ENCODE results near the gene KLHDC10.

KLHDC10 gene

DNA sequence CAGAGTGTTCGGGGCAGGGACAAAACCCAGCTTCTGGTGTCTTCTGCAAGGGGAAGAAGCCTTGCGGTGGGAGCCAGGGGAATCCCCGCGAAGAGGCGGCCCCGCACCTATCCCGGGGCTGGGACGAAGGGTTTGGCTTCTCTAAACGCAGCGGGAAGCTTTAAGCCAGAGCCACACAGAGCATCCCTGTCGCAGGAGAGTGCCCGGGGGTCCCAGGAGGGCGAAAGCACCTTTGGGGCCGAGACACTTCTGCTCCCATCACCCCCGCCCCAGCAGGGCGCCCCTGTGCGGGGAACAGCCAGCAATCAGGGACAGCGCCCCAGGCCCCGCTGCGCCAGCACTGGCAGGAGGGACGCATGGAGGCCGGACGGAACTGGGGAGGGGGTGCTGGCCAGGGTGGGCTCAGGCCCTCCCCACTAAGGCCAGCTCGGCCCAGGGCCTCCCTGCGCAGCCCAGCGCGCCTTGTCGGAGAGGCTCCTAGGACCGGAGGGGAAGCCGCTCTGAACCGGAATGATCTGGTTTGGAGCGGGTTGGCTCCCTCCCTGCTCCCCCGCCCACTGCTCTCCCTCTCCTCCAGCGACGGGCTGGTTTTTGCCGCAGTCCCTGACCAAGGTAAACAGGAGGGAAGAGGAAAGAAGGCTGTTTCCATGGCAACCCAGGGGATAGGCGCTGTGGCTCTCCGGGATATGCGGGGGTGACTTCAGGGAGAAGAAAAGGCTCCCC is 71.0 kb downstream of the KLHDC10 start:
- TF ChIP-seq GATA3 (IDR thresholded peaks at IDR 0.05; ENCODE audit: low read depth, low read length) = no peak
- TF ChIP-seq GATA2 (IDR thresholded peaks at IDR 0.05; ENCODE audit: low read depth, low read length) = no peak

- no peak for TF ChIP-seq GATA2 (IDR thresholded peaks at IDR 0.05; ENCODE audit: low read depth, low read length)
- TF ChIP-seq GATA3 (IDR thresholded peaks at IDR 0.05; ENCODE audit: low read depth, low read length) = no peak
Observed at GRCh38 chr7:130141884-130142653, 71.7 kb downstream of the KLHDC10 start.

DNA sequence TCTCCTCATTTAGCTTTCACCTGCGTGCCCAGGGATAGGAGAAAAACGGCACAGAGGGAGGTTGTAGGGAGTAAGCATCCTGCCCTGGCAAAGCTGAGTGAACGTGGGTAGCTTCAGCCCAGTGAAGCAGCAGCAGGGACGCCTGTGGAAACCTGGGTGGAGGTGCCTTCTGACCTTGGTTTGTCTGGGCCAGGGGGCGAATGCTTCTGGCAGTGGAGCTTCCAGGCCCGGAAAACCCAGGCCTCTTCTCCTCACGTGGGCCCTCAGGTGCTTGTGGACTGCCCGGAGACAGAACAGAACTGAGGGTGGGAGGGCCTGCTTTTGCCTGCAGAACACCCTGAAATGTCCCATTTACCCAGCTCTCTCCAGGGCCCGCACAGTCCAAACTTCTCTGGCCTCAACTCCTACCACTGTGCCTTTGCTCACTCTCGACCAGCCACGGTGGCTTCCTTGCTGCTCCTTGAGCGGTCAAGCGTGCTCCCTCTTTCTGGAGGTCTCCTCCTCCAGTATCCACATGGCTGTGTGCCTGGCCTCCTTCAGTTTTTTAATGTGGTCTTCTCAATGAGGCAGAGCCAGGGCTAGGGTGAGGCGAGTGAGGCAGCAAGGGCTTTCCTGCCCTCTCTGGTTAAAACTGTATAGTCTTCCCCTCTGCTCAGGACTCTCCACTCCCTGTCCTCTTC is 72.5 kb downstream of the KLHDC10 start:
- TF ChIP-seq GATA2 (IDR thresholded peaks at IDR 0.05; ENCODE audit: low read depth, low read length) (no peak), GATA3 (IDR thresholded peaks at IDR 0.05; ENCODE audit: low read depth, low read length) (no peak)

DNA sequence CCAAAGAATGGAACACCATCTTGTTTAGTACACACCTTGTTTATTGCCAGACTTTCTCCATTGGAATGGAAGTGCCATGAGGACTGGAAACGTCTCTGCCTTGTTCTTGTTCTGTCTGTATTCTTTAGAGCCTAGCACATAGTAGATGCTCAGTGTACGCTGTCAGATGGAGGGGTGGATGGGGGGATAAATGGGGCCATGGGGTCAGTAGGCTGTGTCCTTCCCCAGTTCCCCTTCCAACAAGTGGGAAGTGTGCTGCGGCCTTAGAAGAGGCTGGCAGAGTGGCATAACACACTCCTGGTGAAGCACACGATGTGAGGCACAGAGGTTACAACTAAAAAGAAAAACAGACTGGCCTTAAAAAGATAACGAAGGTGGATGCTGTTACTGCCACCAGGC is 73.0 kb downstream of the KLHDC10 start:
- TF ChIP-seq GATA2 (IDR thresholded peaks at IDR 0.05; ENCODE audit: low read depth, low read length) (no peak), GATA3 (IDR thresholded peaks at IDR 0.05; ENCODE audit: low read depth, low read length) (no peak)

GRCh38 chr7:130143986-130144311 is 73.6 kb downstream of the KLHDC10 start:
- TF ChIP-seq GATA3 (IDR thresholded peaks at IDR 0.05; ENCODE audit: low read depth, low read length) (no peak), GATA2 (IDR thresholded peaks at IDR 0.05; ENCODE audit: low read depth, low read length) (no peak)

- TF ChIP-seq GATA2 (IDR thresholded peaks at IDR 0.05; ENCODE audit: low read depth, low read length) = no peak
- no peak for TF ChIP-seq GATA3 (IDR thresholded peaks at IDR 0.05; ENCODE audit: low read depth, low read length)
Observed at GRCh38 chr7:130144312-130145171, 74.2 kb downstream of the KLHDC10 start.

- TF ChIP-seq GATA2 (IDR thresholded peaks at IDR 0.05; ENCODE audit: low read depth, low read length) = no peak
Observed at GRCh38 chr7:130145424-130146100, 75.2 kb downstream of the KLHDC10 start.

- TF ChIP-seq GATA3 (IDR thresholded peaks at IDR 0.05; ENCODE audit: low read depth, low read length) (no peak), GATA2 (IDR thresholded peaks at IDR 0.05; ENCODE audit: low read depth, low read length) (no peak)
Observed at GRCh38 chr7:130146693-130147405, 76.5 kb downstream of the KLHDC10 start.

DNA sequence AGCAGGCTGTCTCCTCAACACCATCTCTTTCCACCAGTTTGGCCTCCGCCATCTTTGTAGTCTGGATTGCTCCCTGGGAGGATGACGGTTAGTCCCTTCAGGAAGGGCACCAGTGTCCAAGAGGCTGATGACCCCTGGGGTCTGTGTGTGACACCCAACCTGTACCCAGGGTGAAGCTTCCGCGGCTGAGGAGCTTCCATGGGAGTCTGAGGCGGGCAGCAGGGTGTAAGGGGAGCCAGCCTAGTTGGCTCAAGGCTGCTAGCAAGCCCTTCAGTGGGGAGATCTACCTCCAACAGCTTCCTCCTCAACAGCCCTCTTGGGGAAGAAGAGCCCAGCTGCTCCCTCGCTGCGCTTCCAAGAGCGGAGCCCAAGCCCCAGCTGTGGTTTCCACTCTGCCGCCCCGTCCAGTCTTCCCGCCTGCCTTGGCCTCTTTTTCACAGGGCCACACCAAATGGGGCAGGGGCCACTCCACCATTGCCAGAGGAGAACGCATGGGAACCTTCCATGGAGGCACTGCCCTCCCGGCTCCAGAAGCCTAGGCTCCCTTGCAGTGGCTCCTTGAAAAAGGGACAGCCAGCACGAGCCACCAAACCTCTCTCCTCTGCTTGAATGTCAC is 77.5 kb downstream of the KLHDC10 start:
- TF ChIP-seq GATA2 (IDR thresholded peaks at IDR 0.05; ENCODE audit: low read depth, low read length) (no peak), GATA3 (IDR thresholded peaks at IDR 0.05; ENCODE audit: low read depth, low read length) (no peak)

GRCh38 chr7:130148561-130148960 is 78.2 kb downstream of the KLHDC10 start:
- no peak for TF ChIP-seq GATA2 (IDR thresholded peaks at IDR 0.05; ENCODE audit: low read depth, low read length)
- TF ChIP-seq GATA3 (IDR thresholded peaks at IDR 0.05; ENCODE audit: low read depth, low read length) = no peak

DNA sequence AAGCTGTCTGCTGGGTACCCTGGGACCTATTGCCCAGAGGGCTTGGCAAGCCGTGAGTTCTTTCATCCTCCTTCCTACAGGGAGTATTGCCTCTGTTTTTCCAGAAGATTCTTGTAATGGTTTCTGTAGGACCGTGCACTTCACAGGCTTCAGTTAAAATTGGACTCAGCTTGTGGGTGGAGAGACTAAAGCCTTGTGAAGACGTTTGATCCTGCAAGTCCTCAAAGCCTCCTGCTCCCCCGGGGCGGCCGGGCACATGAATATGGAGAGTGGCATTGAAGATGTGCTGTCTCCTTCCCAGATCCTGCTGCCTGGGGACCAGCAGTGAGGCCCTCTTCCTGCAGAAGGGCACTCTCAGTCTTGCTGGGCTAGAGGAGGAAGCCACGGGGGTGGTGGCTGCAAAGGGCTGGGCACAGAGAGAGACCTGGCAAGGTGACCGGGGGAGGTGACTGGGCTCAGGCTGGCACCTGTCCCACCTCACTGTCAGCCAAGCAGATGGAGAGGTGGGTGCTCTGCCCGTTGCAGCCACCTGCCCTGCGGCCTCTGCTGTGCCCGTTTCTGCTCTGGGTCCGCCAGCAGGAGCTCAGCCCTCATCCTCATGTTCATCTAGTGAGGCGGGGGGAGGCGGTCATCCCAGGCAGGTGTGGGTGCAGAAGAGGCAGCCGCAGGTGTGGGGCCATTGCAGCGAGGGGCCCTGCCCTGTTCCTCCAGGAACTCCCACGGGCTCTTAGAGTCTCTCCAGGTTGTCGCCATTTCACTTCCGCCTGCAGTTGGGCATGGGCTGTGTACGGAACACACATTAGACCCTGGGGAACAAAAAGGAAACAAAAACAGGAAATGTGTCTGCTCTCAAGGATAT is 79.2 kb downstream of the KLHDC10 start:
- TF ChIP-seq GATA3 (IDR thresholded peaks at IDR 0.05; ENCODE audit: low read depth, low read length) = no peak
- TF ChIP-seq GATA2 (IDR thresholded peaks at IDR 0.05; ENCODE audit: low read depth, low read length) = no peak

DNA sequence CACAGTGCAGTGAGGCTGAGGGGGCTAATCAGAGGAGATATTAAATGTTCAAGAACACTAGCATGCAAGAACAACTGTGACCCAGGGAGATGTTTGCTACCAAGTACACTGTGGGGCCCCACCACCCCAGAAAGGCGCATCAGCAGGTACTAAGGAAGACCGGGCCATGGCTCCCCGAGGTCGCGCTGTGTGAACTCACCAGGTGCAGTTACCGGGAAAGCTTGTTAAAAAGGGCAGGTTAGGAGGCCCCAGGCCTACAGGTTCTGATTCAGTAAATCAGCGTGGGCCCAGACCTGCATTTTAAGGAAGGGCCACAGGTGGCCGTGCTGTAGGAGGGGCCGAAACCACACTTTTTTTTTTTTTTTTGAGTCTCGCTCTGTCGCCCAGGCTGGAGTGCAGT is 80.3 kb downstream of the KLHDC10 start:
- no peak for TF ChIP-seq GATA3 (IDR thresholded peaks at IDR 0.05; ENCODE audit: low read depth, low read length)
- no peak for TF ChIP-seq GATA2 (IDR thresholded peaks at IDR 0.05; ENCODE audit: low read depth, low read length)
